GM18498 (cell line): ENCODE data around the gene BPIFB6.

Experiments
- ATAC-seq: cut with Tn5 transposase; IDR thresholded peaks from one replicate; pipeline ENCODE4 v1.9.1; 2021; ENCODE audit warnings: mild to moderate bottlenecking, moderate library complexity; ENCODE audit not compliant: unreplicated experiment

The BPIFB6 gene

GRCh38 chr20:33015114-33015484 lies 16.3 kb upstream of the BPIFB6 start:
- no peak for ATAC-seq

- ATAC-seq = no peak
These were observed 15.5 kb upstream of the BPIFB6 start for GRCh38 chr20:33015700-33016580.

GRCh38 chr20:33016581-33017109 lies 14.8 kb upstream of the BPIFB6 start:
- ATAC-seq = no peak

- ATAC-seq = no peak
These were observed 13.9 kb upstream of the BPIFB6 start for GRCh38 chr20:33017542-33017941.

- ATAC-seq = no peak
These were observed 13.1 kb upstream of the BPIFB6 start for GRCh38 chr20:33018169-33018931.

- no peak for ATAC-seq
These were observed 11.8 kb upstream of the BPIFB6 start for GRCh38 chr20:33019465-33020277.

- no peak for ATAC-seq
These were observed 10.9 kb upstream of the BPIFB6 start for GRCh38 chr20:33020278-33021161.

- ATAC-seq = no peak
These were observed 9.6 kb upstream of the BPIFB6 start for GRCh38 chr20:33021879-33022278.

- no peak for ATAC-seq
These were observed 9.2 kb upstream of the BPIFB6 start for GRCh38 chr20:33022289-33022688.

GRCh38 chr20:33022694-33023438 lies 8.6 kb upstream of the BPIFB6 start:
- no peak for ATAC-seq

- no peak for ATAC-seq
These were observed 7.8 kb upstream of the BPIFB6 start for GRCh38 chr20:33023439-33024242.

GRCh38 chr20:33024243-33024560 lies 7.2 kb upstream of the BPIFB6 start:
- ATAC-seq = no peak

GRCh38 chr20:33024609-33025317 lies 6.7 kb upstream of the BPIFB6 start:
- no peak for ATAC-seq

GRCh38 chr20:33025318-33025876 lies 6.1 kb upstream of the BPIFB6 start:
- ATAC-seq = no peak

GRCh38 chr20:33026072-33026778 lies 5.2 kb upstream of the BPIFB6 start:
- ATAC-seq = no peak

GRCh38 chr20:33026779-33027759 lies 4.4 kb upstream of the BPIFB6 start:
- no peak for ATAC-seq
